GM19468 (cell line): Measurements from ENCODE around the gene SWT1.
"Not testable (repeated sequence)": the region's sequence is repeated elsewhere in the genome, so short reads cannot be mapped to it uniquely, and the experiment has no call there.

Experiments used
- ATAC-seq: cut with Tn5 transposase; IDR thresholded peaks from one replicate; pipeline ENCODE4 v1.9.1; 2021; ENCODE audit warnings: mild to moderate bottlenecking, moderate library complexity, moderate number of reproducible peaks; ENCODE audit not compliant: unreplicated experiment; ENCODE audit errors: extremely low read depth

The SWT1 gene

GRCh38 chr1:185244015-185244747 lies 87.2 kb downstream of the SWT1 start:
- ATAC-seq, result no peak

GRCh38 chr1:185245466-185245865 lies 88.5 kb downstream of the SWT1 start:
- ATAC-seq, result no peak

- ATAC-seq, result no peak
Observed at GRCh38 chr1:185249563-185249962, 92.6 kb downstream of the SWT1 start.

GRCh38 chr1:185250063-185250462 lies 93.1 kb downstream of the SWT1 start:
- no peak for ATAC-seq

GRCh38 chr1:185251928-185252327 lies 95.0 kb downstream of the SWT1 start:
- ATAC-seq, result not testable (repeated sequence)

- not testable (repeated sequence) for ATAC-seq
Observed at GRCh38 chr1:185252404-185252803, 95.4 kb downstream of the SWT1 start.

- not testable (repeated sequence) for ATAC-seq
Observed at GRCh38 chr1:185255595-185255994, 98.6 kb downstream of the SWT1 start.

- not testable (repeated sequence) for ATAC-seq
Observed at GRCh38 chr1:185257116-185257949, 100.4 kb downstream of the SWT1 start.

GRCh38 chr1:185257950-185258208 lies 100.9 kb downstream of the SWT1 start:
- no peak for ATAC-seq

GRCh38 chr1:185258676-185259075 lies 101.7 kb downstream of the SWT1 start:
- no peak for ATAC-seq

GRCh38 chr1:185260611-185261010 lies 103.6 kb downstream of the SWT1 start:
- ATAC-seq, result no peak

GRCh38 chr1:185262151-185262550 lies 105.2 kb downstream of the SWT1 start:
- no peak for ATAC-seq

GRCh38 chr1:185263292-185263691 lies 106.3 kb downstream of the SWT1 start:
- ATAC-seq, result no peak

- no peak for ATAC-seq
Observed at GRCh38 chr1:185263780-185264179, 106.8 kb downstream of the SWT1 start.

GRCh38 chr1:185265314-185265713 lies 108.3 kb downstream of the SWT1 start:
- ATAC-seq, result no peak

- ATAC-seq, result no peak
Observed at GRCh38 chr1:185267301-185267700, 110.3 kb downstream of the SWT1 start.

GRCh38 chr1:185267701-185268100 lies 110.7 kb downstream of the SWT1 start:
- ATAC-seq, result no peak

GRCh38 chr1:185268352-185268751 lies 111.4 kb downstream of the SWT1 start:
- no peak for ATAC-seq

GRCh38 chr1:185271921-185272320 lies 115.0 kb downstream of the SWT1 start:
- ATAC-seq, result no peak

GRCh38 chr1:185279571-185279970 lies 122.6 kb downstream of the SWT1 start:
- no peak for ATAC-seq

GRCh38 chr1:185280589-185280988 lies 123.6 kb downstream of the SWT1 start:
- ATAC-seq, result no peak

- ATAC-seq, result peak; percentile 67
Observed at GRCh38 chr1:185281245-185281644, 124.3 kb downstream of the SWT1 start.
